ENCODE data around the gene SAPCD2. TPM values are rescaled to one million over a fixed set of nuclear protein-coding genes. Genes with fewer than 3 reads are reported as not detected.

Gene SAPCD2
- total and polyA plus RNA-seq, 4 donors = 1.3 to 2.1 (median 1.6) TPM

GRCh38 chr9:137088121-137088520, 17.8 kb upstream of the SAPCD2 start:
- TF ChIP-seq, protein P1, sequence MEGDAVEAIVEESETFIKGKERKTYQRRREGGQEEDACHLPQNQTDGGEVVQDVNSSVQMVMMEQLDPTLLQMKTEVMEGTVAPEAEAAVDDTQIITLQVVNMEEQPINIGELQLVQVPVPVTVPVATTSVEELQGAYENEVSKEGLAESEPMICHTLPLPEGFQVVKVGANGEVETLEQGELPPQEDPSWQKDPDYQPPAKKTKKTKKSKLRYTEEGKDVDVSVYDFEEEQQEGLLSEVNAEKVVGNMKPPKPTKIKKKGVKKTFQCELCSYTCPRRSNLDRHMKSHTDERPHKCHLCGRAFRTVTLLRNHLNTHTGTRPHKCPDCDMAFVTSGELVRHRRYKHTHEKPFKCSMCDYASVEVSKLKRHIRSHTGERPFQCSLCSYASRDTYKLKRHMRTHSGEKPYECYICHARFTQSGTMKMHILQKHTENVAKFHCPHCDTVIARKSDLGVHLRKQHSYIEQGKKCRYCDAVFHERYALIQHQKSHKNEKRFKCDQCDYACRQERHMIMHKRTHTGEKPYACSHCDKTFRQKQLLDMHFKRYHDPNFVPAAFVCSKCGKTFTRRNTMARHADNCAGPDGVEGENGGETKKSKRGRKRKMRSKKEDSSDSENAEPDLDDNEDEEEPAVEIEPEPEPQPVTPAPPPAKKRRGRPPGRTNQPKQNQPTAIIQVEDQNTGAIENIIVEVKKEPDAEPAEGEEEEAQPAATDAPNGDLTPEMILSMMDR (IDR thresholded peaks at IDR 0.05; ENCODE audit: control extremely low read depth, extremely low read depth) = no peak
- no peak for ATAC-seq (ENCODE audit: insufficient read depth, low FRiP score)
- DNase-seq = no peak
- Histone ChIP-seq H3K4me1 (ENCODE audit: control insufficient read depth in 5 of 5, insufficient read depth in 5 of 5, low read length in 5 of 5) (peaks cover 0 to 14% (median 0%) of the 10 kb centered on the region in 5 donors), H3K9ac (ENCODE audit: insufficient read depth in 1 of 2, low read length in 2 of 2) (peak overlapping the region in 1 of 2 donors; percentile 0), H3K27me3 (ENCODE audit: control insufficient read depth in 3 of 3, insufficient read depth in 3 of 3, low read length in 2 of 3) (no peaks in the 10 kb centered on the region), H3K4me3 (no peak overlapping the region), H3K27ac (ENCODE audit: low read depth in 1 of 2, low read length in 1 of 2) (no peak overlapping the region), H3K36me3 (ENCODE audit: control insufficient read depth in 4 of 4, insufficient read depth in 4 of 4, low read length in 4 of 4) (peaks cover 0 to 13% (median 6%) of the 10 kb centered on the region in 4 donors), H3K9me3 (ENCODE audit: control insufficient read depth in 4 of 4, insufficient read depth in 3 of 4, low read length in 3 of 4) (no peaks in the 10 kb centered on the region)
- 90 to 97% methylated on average over 5 of the region's 5 CpGs for whole genome bisulfite sequencing, 2 donors

DNA sequence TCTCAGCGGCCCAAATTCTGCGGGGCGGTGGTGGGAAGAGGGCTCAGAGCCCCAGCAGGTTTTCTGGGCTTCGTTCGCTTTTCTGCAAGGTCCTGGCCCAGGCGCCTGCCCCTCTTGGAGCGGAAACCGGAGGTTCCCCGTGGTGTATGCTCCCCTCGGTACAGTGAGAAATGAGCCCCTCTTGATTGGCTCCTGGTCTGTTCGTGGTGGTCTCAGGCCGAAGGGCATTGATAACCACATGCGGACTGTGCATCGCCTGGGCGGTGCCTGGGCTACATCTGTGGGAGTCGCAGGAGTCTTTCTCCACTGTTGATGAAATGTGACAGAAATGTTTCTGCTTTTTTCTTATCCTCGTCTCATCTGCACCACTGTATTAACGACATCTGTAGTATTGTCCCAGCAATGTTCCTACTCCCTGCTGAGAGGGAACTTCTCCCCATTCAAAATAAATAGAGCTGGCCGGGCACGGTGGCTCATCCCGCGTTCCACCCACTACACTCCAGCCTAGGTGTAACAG, 17.1 kb upstream of the SAPCD2 start:
- DNase-seq (peak in 2 of 3 donors; percentile 23 to 32), ATAC-seq (ENCODE audit: insufficient read depth, low FRiP score) (no peak)
- TF ChIP-seq, protein P1 (IDR thresholded peaks at IDR 0.05; ENCODE audit: control extremely low read depth, extremely low read depth) = no peak
- H3K9ac ChIP-seq (ENCODE audit: insufficient read depth in 1 of 2, low read length in 2 of 2) = peak overlapping the region in 1 of 2 donors; percentile 0
- no peaks in the 10 kb centered on the region for H3K9me3 ChIP-seq (ENCODE audit: control insufficient read depth in 4 of 4, insufficient read depth in 3 of 4, low read length in 3 of 4)
- H3K4me1 ChIP-seq (ENCODE audit: control insufficient read depth in 5 of 5, insufficient read depth in 5 of 5, low read length in 5 of 5) = peaks cover 0 to 14% (median 0%) of the 10 kb centered on the region in 5 donors
- peak overlapping the region; percentile 71 for H3K4me3 ChIP-seq
- H3K27ac ChIP-seq (ENCODE audit: low read depth in 1 of 2, low read length in 1 of 2) = peak overlapping the region; percentile 91 to 95
- WGBS, 2 donors = 9 to 10% methylated on average over 22 of the region's 22 CpGs
- no peaks in the 10 kb centered on the region for H3K27me3 ChIP-seq (ENCODE audit: control insufficient read depth in 3 of 3, insufficient read depth in 3 of 3, low read length in 2 of 3)
- peaks cover 0 to 19% (median 5%) of the 10 kb centered on the region in 4 donors for H3K36me3 ChIP-seq (ENCODE audit: control insufficient read depth in 4 of 4, insufficient read depth in 4 of 4, low read length in 4 of 4)

GRCh38 chr9:137086531-137087408, 16.4 kb upstream of the SAPCD2 start, which contains the start of gene MAN1B1:
MAN1B1 (plus strand) TSS chr9:137086985; CDS start chr9:137087000, 15 bp downstream.
- Histone ChIP-seq H3K9ac (ENCODE audit: insufficient read depth in 1 of 2, low read length in 2 of 2) (peak within 1 kb of the TSS in 1 of 2 donors; percentile 0), H3K27ac (ENCODE audit: low read depth in 1 of 2, low read length in 1 of 2) (peak within 1 kb of the TSS; percentile 91 to 95), H3K36me3 (ENCODE audit: control insufficient read depth in 4 of 4, insufficient read depth in 4 of 4, low read length in 4 of 4) (peaks cover 0 to 26% (median 3%) of the 10 kb centered on the region in 4 donors), H3K4me3 (peak within 1 kb of the TSS; percentile 71), H3K27me3 (ENCODE audit: control insufficient read depth in 3 of 3, insufficient read depth in 3 of 3, low read length in 2 of 3) (no peaks in the 10 kb centered on the region), H3K4me1 (ENCODE audit: control insufficient read depth in 5 of 5, insufficient read depth in 5 of 5, low read length in 5 of 5) (peaks cover 0 to 14% (median 0%) of the 10 kb centered on the region in 5 donors), H3K9me3 (ENCODE audit: control insufficient read depth in 4 of 4, insufficient read depth in 3 of 4, low read length in 3 of 4) (no peaks in the 10 kb centered on the region)
- ATAC-seq (ENCODE audit: insufficient read depth, low FRiP score) = peak; percentile 92
- TF ChIP-seq, protein P1 (IDR thresholded peaks at IDR 0.05; ENCODE audit: control extremely low read depth, extremely low read depth) = no peak
- WGBS, 2 donors = 0% methylated on average over 90 to 101 of the region's 101 CpGs
- DNase-seq = peak; percentile 97 to 99 (median 98)

Measured in lung (tissue), 12 donors.